Iris pigment epithelial cell (primary cell): ENCODE measurements around the gene ABCG8.

ENCODE experiments used
- DNase-seq: peaks from one replicate; pipeline ENCODE4 v3.0.0-alpha.2; 2011; ENCODE audit warnings: low read depth

The ABCG8 gene

DNA sequence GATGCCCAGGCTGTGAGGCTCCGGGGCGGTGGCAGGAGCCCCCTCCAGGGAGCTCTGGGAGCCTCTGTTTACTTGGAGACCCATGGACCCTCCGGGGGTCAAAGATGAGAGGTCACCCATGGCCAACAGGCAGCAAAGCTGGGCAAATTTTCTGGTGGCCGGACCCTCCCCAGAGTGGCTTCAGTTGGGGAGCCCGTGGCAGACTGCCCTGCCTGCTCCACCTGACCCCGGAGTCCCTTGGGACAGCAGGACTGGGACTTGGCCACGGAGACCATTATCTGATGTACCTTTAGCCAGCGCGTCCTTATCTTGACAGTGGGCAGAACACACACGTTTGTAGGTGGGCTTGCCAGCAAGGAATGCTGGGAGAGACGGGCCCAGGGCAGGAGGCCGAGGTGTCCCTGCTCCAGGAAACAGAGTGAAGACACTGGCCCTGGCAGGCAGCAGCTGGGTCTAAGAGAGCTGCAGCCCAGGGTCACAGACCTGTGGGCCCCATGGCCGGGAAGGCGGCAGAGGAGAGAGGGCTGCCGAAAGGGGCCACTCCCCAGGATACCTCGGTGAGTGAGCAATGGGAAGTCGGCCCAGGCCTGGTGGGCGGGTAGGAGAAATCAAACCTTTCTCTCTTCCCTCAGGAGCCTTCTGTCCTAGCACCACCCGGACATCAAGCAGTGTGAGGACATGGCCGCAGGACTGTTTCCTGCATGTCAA lies at the start of gene ABCG8, which contains the start of gene ABCG5:
ABCG8 (plus strand) TSS at position 412 of the 708 bp plus-strand sequence; CDS start at position 495, 83 bp downstream.
ABCG5 (minus strand) TSS at position 280 of the 708 bp plus-strand sequence; CDS start at position 120, 160 bp downstream.
- no peak for DNase-seq

DNA sequence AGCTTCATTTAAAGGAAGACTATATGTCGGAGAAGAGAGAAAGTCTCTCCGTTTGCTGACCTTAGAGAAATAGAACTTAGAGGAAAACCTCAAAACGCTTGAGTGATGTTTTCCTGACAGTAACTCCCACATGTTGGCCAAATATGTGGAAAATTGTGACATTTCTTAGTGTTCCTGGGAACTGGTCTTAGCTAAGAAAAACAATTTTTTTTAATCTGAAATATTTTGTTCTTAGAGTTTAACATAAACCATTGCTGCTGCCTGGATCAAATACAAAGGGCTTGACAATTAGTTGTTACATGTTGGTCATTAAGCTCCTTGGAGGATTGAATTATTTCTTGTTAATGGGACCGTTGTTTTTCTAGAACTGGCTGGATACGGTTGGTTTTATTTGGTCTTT lies 48.6 kb upstream of the ABCG8 start:
- no peak for DNase-seq

DNA sequence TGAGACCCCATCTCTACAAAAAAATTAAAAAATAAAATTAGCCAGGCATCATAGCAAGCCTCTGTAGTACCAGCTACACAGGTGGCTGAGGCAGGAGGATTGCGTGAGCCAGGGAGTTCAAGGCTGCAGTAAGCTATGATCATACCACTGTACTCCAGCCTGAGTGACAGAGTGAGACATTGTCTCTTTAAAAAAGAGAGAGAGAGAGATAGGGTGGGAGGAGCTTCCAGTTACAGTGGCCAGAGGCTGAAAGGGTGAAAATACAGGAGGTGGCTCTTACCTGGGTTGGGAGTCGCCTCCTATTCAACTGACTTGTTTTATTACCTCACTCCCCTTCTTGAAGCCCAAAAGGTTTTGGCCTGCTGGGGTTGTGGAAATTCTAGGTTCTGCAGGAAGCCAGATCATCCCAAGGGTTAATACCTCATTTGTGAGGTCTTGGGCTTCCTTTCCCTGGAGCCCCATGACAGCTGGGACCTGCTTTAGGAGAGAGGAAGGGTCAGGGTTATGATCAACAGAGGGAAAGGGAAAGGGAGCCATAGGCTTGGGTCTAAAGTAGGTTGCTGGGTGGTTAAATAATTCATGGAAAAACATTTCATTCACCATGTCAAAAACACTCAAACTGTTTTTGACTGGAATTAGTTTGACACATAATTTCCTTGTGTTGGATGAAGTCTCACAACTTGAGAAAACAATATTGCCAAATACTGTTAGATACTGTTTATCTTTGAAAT lies 47.6 kb upstream of the ABCG8 start:
- no peak for DNase-seq

DNA sequence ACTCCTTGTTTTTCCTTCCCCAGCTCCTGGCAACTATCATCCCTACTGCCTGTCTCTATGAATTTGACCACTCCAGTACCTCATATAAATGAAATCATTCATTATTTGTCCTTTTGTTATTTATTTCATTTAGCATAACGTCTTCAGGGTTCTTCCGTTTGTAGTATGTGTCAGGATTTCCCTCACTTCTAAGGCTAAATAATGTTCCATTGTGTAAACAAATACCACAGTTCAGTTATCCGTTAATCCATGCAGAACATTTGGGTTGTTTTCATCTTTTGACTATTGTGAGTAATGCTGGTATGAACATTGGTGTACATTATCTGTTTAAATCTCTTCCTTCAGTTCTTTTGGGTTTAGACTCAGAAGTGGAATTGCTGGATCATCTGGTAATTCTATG lies 46.1 kb upstream of the ABCG8 start:
- DNase-seq: peak; percentile 54

DNA sequence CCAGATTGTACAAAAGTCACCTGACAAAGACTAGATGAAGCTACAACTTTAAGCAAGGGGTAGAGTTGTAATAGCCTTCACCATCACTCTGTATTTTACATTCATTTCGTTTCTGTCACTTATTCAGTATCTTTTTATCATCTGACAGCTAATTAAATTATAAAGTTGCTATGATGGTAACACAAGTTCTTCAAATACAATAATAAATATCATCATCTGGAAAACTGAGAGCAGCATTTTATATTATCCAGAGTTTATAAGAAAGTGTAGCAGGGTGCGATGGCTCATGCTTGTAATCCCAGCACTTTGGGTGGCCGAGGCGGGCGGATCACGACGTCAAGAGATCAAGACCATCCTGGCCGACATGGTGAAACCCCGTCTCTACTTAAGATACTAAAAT lies 43.8 kb upstream of the ABCG8 start:
- no peak for DNase-seq

DNA sequence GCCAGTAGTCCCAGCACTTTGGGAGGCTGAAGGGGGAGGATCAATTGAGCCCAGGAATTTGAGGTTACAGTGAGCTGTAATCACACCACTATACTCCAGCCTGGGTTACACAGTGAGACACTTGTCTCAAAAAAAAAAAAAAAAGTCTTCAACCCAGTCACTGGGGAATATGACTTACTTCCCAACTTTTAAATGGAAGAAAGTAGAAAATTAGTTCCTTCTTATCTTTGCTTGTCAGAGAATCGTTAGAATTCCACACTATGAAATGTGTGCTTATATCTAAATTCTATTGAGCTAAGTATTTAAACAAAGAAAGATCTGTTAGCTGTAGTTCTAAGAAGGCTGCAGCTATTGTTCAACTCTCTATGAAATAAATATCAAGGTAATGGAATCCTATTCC lies 42.6 kb upstream of the ABCG8 start:
- DNase-seq: no peak

DNA sequence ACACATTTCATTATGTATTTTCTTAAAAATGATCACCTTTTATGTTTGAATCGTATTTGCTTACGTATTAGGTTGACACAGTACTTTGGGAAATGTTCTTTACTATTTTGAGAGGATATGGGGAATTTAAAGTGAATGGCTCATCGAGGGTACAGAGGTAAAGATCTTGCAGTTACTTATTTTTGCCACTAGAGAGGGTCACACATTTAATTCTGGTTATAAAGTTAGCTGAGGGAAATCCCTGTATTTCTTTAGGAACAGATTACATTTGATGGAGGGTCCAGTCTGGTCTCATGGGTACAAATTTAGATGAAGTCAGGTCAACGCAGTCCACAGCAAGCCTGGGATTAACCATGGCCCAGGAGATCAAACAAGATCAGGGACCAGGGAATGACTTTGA lies 40.5 kb upstream of the ABCG8 start:
- peak; percentile 5 for DNase-seq

DNA sequence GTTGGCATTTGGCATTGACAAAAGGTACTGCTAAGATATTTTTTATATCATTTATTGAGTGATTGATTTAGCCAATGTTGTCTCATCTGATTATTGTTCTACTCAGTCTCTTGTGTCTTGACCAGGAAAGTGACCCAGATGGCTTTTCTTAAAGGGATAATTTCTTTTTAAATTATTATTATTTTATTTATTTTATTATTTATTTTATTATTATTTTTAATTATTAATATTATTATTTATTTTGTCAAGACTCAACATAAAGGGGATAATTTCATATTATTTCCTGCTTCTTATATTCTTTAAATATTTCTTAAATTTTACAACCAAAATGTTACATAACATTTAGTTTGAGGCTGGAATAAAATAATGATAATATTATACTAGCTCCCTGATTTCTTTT lies 37.9 kb upstream of the ABCG8 start:
- DNase-seq: no peak

DNA sequence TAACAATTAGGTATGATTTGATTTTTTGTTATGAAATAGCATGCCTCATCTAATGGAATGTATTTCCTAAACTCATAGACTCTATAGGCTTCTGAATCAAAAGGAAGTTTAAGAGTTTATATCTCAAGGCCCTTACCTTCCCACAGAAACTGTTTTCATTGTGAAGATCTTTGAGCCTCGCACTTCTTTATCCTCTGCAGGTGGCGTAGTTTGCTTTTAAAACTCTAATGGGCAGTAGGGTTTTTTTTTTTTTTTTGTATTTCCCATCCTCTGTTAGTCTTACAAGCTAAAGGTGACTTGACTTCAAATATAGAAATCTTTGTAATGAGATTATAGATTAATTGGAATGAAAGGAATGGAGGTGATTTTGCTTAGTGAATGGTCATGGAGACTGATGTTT lies 36.6 kb upstream of the ABCG8 start:
- DNase-seq: no peak

DNA sequence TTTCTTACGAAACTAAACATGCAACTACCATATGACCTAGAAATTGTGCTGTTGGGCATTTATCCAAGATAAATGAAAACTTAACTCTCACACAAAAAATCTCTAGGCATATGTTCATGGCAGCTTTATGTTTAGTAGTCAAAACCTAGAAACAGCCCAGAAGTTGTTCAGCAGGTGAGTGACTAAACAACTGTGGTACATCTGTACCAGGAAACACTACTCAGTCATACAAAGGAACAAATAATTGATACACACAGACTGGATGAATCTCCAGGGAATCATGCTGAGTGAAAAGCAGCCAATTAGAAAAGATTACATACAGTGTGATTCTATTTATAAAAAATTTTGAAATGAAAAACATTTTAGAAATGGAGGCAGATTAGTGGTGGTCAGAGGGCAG lies 35.7 kb upstream of the ABCG8 start:
- DNase-seq: peak; percentile 14

DNA sequence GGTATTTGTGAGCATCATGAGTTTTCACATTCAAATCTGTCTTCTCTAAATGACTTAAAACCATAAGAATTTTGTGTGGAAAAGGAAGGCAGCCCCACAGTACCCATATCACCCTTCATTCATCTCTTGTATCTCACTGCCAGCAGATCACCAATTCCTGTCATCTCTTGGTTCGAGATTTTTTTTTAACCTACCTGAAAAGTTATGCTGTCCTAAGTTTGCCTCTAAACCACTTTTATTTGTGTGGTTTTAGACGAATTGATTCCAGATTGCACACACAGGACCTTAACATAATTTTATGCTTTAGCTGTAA lies 32.1 kb upstream of the ABCG8 start:
- no peak for DNase-seq

DNA sequence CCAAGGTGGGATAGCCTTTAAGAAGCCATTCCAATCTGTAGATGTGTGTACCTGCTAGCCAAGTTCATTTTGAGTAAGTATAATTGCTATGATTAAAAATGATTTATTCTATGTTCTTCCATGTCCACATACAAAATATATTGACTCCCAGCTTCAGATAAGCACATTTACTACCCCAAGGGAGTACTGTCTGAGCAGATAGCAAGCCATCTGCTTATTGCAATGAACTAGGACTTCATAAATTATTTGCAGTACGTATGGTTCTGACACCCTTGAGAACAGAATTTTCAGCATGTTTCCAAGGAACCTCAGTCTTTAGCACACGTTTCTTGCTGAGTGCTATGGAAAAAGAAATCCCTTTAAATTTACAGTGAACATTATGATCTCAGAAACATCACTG lies 28.3 kb upstream of the ABCG8 start:
- no peak for DNase-seq

DNA sequence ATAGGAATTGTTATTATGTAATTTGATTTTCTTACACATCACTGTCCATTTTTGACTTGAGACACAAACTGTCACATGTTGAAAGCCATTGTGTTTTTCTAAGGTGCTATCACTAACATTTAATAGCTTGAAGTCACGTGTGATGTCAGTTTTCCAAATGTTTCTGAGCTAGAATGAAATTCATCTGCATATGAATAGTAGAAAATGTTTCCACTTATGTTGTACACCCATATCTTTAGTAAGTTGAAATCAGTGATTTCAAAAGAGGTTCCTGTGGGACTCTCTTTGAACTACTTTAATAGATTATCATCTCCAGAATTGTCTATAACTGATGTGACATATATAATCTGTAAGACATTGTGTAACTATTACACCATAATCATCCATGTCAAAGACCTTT lies 27.9 kb upstream of the ABCG8 start:
- DNase-seq: no peak

DNA sequence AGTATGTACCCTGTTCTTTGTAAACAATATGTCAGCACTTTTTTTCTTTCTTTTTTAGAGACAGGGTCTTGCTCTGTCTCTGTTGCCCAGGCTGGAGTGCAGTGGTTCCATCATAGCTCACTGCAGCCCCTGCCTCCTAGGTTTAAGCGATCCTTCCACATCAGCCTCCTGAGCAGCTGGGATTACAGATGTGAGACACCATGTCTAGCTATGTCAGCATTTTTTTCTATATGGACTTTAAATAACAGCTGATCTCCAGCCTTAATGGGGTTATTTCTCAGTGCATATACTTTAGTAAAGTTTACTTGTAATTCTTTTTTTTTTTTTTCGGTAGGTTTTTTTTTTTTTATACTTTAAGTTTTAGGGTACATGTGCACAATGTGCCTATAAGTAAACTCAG lies 26.8 kb upstream of the ABCG8 start:
- no peak for DNase-seq

DNA sequence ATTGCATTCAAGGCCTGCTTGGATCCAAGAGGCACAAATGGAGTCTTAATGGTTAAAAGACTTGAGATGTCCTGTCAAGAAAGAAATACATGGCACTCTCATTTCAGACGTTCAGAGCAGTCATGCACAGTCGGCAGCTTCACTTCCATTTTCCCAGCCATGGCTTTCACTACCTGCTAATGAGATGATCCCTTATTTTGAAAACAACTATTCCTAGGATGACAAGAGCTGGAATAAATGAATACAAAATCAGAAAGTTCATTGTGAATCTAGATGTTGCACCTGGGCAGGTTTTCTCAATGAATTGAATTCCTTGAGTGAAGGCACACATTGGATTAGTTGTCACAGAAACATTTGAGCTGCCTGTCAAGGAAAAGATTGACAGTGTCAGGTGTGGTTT lies 25.8 kb upstream of the ABCG8 start:
- DNase-seq: no peak

DNA sequence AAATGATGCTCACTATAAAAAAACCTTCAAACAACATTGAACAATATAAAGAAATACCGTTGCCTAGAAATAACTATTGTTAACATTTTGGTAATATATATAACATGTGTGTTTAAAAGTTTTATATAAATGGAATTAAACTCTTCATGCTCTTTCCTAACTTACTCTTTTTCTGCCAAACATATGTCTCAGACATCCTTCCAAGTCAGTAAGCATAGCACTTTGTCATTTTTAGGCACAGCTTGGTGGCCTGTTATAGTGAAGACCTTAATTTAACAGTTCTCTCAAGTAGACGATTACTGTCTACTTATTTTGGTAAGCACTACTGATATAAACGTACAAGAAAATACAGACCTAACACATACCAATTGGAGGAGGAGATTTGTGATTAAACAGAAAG lies 24.1 kb upstream of the ABCG8 start:
- DNase-seq: no peak

DNA sequence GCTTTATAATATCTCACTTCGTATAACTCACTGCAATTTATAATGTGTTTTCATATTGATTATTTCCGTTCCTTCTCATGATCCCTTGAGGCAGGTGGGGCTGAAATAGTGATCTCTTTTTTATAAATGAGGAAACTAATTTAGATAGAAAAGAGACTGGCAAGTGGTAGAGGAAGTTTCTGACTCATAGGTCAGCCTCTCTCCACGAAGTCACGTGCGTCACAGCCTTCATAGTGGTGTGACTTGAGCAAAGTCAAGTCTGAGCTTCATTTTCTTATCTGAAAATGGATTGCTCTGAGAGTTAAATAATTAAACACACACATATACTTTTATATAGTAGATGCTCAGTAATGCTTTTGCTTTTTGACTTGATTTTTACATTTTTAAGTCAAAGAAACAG lies 20.0 kb upstream of the ABCG8 start:
- DNase-seq: peak; percentile 69

DNA sequence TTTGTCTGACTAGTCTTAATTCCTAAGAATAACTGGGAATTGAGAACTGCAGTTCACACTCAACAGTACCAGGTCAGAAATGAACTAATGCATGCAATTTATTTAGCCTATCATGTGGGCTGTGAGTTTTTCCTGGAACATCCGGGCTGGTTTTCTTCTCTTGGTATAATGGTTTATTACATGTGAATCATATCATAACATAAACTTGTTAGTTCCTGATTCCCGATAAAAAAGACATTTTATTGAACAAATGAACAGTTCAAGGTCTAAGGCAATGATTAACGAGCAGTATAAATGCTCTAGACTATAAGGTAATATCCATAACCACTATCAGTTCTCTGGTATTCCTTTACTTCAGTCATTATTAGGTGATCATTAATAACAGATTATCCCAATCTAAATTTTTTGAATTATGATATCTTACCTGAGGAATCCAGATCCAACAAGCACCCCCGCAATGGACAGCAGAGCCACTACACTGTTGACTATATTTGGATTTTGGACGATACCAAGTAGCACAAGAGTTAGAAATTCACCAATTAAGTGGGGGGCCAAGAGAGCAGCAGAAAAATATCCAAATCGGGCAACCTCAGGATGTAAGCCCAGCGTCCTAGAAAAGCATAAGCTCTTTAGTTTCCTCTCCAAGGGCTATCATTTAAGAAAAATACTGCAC lies 19.1 kb upstream of the ABCG8 start:
- no peak for DNase-seq

DNA sequence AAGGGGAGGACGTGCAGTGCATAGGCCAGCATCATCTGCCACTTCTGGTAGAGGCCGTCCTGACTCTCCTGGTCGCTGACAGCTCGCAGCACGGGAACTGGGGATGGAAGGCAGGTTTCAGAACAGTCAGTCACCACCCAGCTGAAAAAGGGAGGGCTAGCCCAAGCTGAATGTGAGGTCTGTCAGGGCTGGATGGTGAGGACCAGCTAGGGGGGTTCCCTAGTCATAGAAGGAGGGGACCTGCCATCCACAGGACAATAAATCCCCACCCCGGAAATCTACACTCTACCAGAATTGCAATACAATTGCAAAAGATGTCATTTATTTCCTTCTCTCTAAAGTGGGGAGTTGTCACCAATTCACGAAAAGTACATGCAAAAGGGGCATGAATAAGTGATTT lies 15.9 kb upstream of the ABCG8 start:
- no peak for DNase-seq

DNA sequence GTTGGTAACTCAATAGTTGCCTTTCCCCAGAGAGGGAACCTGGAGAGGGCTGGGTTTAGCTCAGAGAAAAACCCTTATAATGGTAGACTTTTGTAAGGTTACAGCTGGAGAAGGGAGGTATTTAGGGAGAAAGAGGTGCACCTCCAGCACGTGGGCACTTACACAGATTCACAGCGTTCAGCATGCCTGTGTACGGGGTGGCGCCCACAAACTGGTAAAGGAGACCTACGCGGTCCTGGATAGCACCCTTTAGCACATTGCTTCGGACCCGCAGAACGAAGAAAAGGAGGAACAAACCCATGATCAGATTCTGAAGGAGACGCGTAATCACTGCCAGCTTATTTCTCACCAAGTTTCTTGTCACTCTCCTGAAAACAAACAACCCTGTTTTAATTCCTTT lies 15.0 kb upstream of the ABCG8 start:
- no peak for DNase-seq

DNA sequence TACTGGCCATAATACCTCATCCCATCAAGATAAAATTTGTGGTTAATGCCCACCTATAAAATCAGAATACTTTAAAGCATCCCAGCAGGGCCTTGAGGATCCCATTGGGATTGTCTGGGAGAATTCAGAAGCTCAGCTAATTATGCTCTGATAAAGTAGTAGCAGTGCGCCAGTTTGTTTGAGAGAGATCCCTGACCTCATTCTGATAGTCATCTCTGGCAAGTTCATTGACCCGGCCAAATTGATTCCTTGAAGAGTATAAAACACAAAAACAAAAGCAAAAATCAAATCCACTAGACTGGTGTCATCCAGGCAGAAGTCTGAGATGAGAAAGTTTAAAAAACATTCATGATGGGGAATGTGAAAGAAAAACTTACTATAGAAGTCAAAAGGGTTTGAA lies 14.3 kb upstream of the ABCG8 start:
- no peak for DNase-seq

DNA sequence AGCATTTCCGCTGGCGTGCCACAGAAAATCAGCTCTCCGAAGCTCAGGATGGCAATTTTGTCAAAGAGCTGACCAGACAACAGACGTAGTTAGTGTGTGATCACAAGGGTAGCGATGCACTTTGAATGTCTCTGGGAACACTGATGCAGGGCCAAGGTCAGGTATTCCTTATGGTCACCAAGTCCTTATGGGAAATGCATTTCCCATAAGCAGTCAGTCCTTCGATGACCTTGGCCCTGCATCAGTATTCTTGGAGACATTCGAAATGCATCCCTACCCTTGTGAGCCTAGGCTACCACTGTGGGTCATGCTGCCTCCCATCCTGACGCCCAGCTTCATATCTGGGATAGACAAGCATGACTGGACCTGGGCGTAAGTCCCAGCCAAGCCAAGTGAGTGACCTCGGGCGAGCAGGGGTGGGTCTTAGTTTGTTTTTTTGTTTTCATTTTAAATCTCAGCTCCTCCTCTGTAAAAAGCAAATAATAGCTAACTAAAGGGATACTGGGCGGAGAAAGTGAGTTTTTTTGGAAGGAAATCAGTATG lies 13.7 kb upstream of the ABCG8 start:
- DNase-seq: no peak

DNA sequence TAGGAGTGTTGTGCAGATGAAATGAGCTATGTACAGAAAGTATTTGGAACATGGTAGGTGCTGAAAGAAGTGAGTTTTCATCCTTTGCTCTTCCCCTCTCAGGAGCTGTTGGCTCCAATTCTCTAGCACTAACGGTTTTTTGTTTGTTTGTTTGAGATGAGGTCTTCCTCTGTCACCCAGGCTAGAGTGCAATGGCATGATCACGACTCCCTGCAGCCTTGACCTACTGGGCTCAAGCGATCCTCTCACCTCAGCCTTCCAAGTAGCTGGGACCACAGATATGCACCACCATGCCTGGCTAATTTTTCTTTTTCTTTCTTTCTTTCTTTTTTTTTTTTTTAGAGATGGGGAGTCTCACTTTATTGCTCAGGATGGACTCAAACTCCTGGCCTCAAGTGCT lies 12.9 kb upstream of the ABCG8 start:
- no peak for DNase-seq
